Neuronal stem cell (in vitro differentiated cells): Measurements from ENCODE around the gene NPB.

ENCODE experiments used
- DNase-seq: peaks from one replicate; pipeline ENCODE4 v3.0.0-alpha.2; 2013; ENCODE audit warnings: low spot score
- H2AFZ ChIP-seq: one replicate; pipeline ENCODE4 v1.6.1; 2013; ENCODE audit warnings: mild to moderate bottlenecking, low read length, inconsistent platforms
- H2AK5ac ChIP-seq: 2 replicates; pipeline ENCODE4 v1.6.1; 2013; ENCODE audit warnings: low read depth, mild to moderate bottlenecking, inconsistent platforms, low read length, moderate library complexity, mixed read lengths
- H2BK120ac ChIP-seq: 2 replicates; pipeline ENCODE4 v1.6.1; 2013; ENCODE audit warnings: low read depth, mild to moderate bottlenecking, inconsistent platforms, low read length, moderate library complexity, mixed read lengths
- H2BK12ac ChIP-seq: one replicate; pipeline ENCODE4 v1.6.1; 2013; ENCODE audit warnings: low read length, inconsistent platforms
- H2BK15ac ChIP-seq: 2 replicates; pipeline ENCODE4 v1.6.1; 2013; ENCODE audit warnings: mild to moderate bottlenecking, low read length, inconsistent platforms, mixed read lengths
- H2BK5ac ChIP-seq: one replicate; pipeline ENCODE4 v1.6.1; 2013; ENCODE audit warnings: inconsistent platforms, mild to moderate bottlenecking, low read length, moderate library complexity
- H3K14ac ChIP-seq: one replicate; pipeline ENCODE4 v1.6.1; 2013; ENCODE audit warnings: low read length, inconsistent platforms
- H3K18ac ChIP-seq: 2 replicates; pipeline ENCODE4 v1.6.1; 2013; ENCODE audit warnings: low read length, inconsistent platforms
- H3K23ac ChIP-seq: 2 replicates; pipeline ENCODE4 v1.6.1; 2013; ENCODE audit warnings: low read depth, mild to moderate bottlenecking, mixed read lengths, low read length, inconsistent platforms; ENCODE audit not compliant: poor library complexity
- H3K27ac ChIP-seq: replicated peaks from 3 replicates; pipeline ENCODE4 v1.5.1; 2013; ENCODE audit warnings: low read length, inconsistent platforms
- H3K27me3 ChIP-seq, 3 experiments: 2 replicates each; pipeline ENCODE4 v1.6.1; 2013; ENCODE audit warnings: low read length in 3 of 3, mild to moderate bottlenecking in 2 of 3, inconsistent platforms in 1 of 3, low read depth in 1 of 3, mixed read lengths in 1 of 3, moderate library complexity in 1 of 3; ENCODE audit not compliant: control insufficient read depth in 3 of 3, insufficient read depth in 3 of 3
- H3K36me3 ChIP-seq, 2 donors: replicated peaks in 1 of 2; 2 replicates each; pipeline ENCODE4 v1.6.1; 2013; ENCODE audit warnings: low read length in 2 of 2; ENCODE audit not compliant: control insufficient read depth in 2 of 2, insufficient read depth in 2 of 2
- H3K4ac ChIP-seq: 2 replicates; pipeline ENCODE4 v1.6.1; 2013; ENCODE audit warnings: inconsistent platforms, mild to moderate bottlenecking, low read length, moderate library complexity
- H3K4me1 ChIP-seq, 2 donors: 1 replicate in 1 of 2; 2 replicates in 1 of 2; pipeline ENCODE4 v1.6.1; 2013; ENCODE audit warnings: low read length in 2 of 2, low read depth in 1 of 2; ENCODE audit not compliant: control insufficient read depth in 2 of 2, insufficient read depth in 1 of 2
- H3K4me2 ChIP-seq: one replicate; pipeline ENCODE4 v1.6.1; 2013; ENCODE audit warnings: mild to moderate bottlenecking, low read length, inconsistent platforms; ENCODE audit not compliant: insufficient read depth, poor library complexity, severe bottlenecking
- H3K4me3 ChIP-seq, 2 donors: 2 replicates each; pipeline ENCODE4 v1.5.1; 2013; ENCODE audit warnings: low read length in 2 of 2, mild to moderate bottlenecking in 2 of 2, inconsistent platforms in 1 of 2, moderate library complexity in 1 of 2
- H3K79me1 ChIP-seq: one replicate; pipeline ENCODE4 v1.6.1; 2013; ENCODE audit warnings: low read depth, mild to moderate bottlenecking, inconsistent platforms, low read length, moderate library complexity
- H3K9ac ChIP-seq: one replicate; pipeline ENCODE4 v1.6.1; 2013; ENCODE audit warnings: mild to moderate bottlenecking, low read depth, low read length, inconsistent platforms; ENCODE audit not compliant: poor library complexity
- H3K9me3 ChIP-seq, 2 donors: replicated peaks in 1 of 2; 2 replicates each; pipeline versions ENCODE3 to v1.6.1; 2013; ENCODE audit warnings: low read length in 2 of 2, mild to moderate bottlenecking in 2 of 2, inconsistent platforms in 1 of 2, low read depth in 1 of 2, mixed read lengths in 1 of 2, moderate library complexity in 1 of 2; ENCODE audit not compliant: control insufficient read depth in 2 of 2, insufficient read depth in 1 of 2
- H4K8ac ChIP-seq: one replicate; pipeline ENCODE4 v1.6.1; 2013; ENCODE audit warnings: low read depth, mild to moderate bottlenecking, inconsistent platforms, low read length, moderate library complexity
- H4K91ac ChIP-seq: one replicate; pipeline ENCODE4 v1.6.1; 2013; ENCODE audit warnings: low read length, low read depth, mild to moderate bottlenecking, inconsistent platforms; ENCODE audit not compliant: poor library complexity
- WGBS, 2 donors: extraction: QIAGEN DNeasy Blood & Tissue Kit; methylation state at CpG; one replicate each; pipeline ENCODE4 v1.1.7; 2013; ENCODE audit warnings: missing lambda C conversion rate in 2 of 2, mixed read lengths in 1 of 2; ENCODE audit not compliant: insufficient read length in 2 of 2, insufficient replicate concordance in 1 of 2; ENCODE audit errors: extremely low coverage in 2 of 2; 5-methylcytosine and 5-hydroxymethylcytosine counted together

NPB gene

DNA sequence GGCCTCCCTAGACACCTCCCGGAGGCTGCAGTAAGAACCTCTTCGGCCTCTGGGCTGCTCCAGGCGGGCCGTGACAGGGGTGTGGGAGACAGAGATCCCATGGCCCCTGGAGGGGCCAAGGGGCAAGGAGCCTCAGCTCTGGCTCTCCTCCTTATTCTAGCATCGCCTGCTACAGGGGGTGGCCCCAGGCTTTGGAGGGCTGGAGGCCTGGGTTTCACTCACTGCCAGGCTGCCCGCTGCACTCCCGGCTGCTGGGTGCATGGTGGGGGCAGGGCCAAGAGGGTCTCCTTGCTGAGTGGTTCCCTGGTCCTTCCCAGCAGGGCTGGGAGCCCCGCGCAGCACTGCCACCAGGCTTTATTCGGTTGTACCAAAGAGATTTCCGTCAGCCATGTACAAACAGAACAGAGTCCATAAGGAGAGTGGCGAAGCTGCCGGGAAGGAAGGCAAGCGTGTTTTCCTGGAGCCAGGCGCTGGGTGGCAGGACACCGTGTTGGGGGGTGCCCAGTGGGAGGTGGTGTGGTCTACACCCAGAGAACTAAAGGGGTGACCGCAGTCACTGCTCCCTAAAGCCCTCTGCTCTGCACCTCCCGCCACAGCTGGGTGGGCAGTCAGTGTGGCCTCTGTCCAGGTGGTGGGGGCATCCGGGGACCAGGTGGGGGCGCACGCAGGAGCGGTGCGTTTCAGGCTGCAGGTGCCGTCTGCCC is 2.0 kb downstream of the NPB start:
- H3K9me3 ChIP-seq = no peaks in the 10 kb centered on the region
- no peak overlapping the region for H4K91ac ChIP-seq
- no peak overlapping the region for H2BK12ac ChIP-seq
- H2AFZ ChIP-seq = no peak overlapping the region
- H2AK5ac ChIP-seq = no peak overlapping the region
- no peak overlapping the region for H3K14ac ChIP-seq
- peaks cover 0 to 25% (median 4%) of the 10 kb centered on the region in 3 experiments for H3K27me3 ChIP-seq
- no CpG with 5 or more reads among the region's 24 CpGs for WGBS, 2 donors
- H2BK5ac ChIP-seq = no peak overlapping the region
- no peak overlapping the region for H3K18ac ChIP-seq
- peak overlapping the region; percentile 11 for H3K23ac ChIP-seq
- no peak overlapping the region for H3K4me3 ChIP-seq
- H3K79me1 ChIP-seq = peaks cover 10% of the 10 kb centered on the region
- H3K9ac ChIP-seq = no peak overlapping the region
- H2BK120ac ChIP-seq = no peak overlapping the region
- H3K4me2 ChIP-seq = no peak overlapping the region
- H3K36me3 ChIP-seq = peaks cover 31 to 78% of the 10 kb centered on the region in 2 donors
- no peak for DNase-seq
- H3K4ac ChIP-seq = no peak overlapping the region
- H3K4me1 ChIP-seq = peaks cover 0 to 5% of the 10 kb centered on the region in 2 donors
- no peak overlapping the region for H3K27ac ChIP-seq
- H2BK15ac ChIP-seq = no peak overlapping the region
- H4K8ac ChIP-seq = no peak overlapping the region

DNA sequence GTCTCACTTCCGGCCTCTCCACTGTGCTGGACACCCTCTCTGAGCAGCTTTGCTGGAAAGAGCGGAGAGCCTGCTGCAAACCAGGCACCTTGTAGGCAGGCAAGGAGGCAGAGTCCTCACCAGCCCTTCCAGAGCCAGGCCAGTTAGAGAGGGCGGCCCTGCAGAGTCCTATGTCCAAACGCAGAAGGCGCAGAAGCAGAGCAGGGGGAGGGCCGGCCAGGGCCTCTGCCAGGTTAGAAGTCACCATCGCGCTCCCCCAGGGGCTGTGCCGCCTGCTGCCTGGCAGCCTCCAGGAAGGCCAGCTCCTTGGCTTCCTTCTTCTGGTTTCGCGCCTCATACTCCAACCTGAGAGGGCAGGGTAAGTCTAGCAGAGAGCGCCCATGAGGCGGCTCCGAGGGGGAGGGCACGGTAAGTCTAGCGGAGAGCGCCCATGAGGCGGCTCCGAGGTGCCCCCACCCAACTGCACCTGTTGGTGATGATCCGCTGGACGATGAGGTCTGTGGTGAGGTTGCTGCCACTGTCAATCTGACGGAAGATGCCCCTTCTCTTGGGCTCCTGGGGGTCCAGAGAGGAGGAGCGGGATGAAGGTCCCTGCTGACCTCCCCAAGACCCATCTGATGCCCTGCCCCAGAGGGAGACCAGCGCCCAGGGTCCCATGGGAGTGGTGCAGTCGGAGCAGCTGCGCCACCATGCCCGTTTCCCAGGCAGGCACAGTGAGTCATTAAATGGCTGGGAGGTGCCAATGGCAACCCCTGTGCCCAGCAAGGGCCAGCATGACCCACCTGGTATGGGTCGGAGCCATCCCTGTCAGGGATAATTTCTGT is 2.8 kb downstream of the NPB start:
- no peak overlapping the region for H3K4ac ChIP-seq
- H3K18ac ChIP-seq = no peak overlapping the region
- H4K91ac ChIP-seq = no peak overlapping the region
- no peak overlapping the region for H3K4me2 ChIP-seq
- H3K27me3 ChIP-seq = peaks cover 0 to 25% (median 4%) of the 10 kb centered on the region in 3 experiments
- no peak overlapping the region for H3K23ac ChIP-seq
- H3K14ac ChIP-seq = peak overlapping the region; percentile 71
- no peak overlapping the region for H2BK120ac ChIP-seq
- H3K9me3 ChIP-seq = no peaks in the 10 kb centered on the region
- H3K9ac ChIP-seq = no peak overlapping the region
- H2BK12ac ChIP-seq = no peak overlapping the region
- no peak overlapping the region for H2AK5ac ChIP-seq
- H3K4me3 ChIP-seq = no peak overlapping the region
- peaks cover 27 to 75% of the 10 kb centered on the region in 2 donors for H3K36me3 ChIP-seq
- H4K8ac ChIP-seq = no peak overlapping the region
- no peak overlapping the region for H2AFZ ChIP-seq
- DNase-seq = no peak
- no CpG with 5 or more reads among the region's 28 CpGs for WGBS, 2 donors
- peaks cover 4 to 5% of the 10 kb centered on the region in 2 donors for H3K4me1 ChIP-seq
- no peak overlapping the region for H2BK5ac ChIP-seq
- H3K27ac ChIP-seq = no peak overlapping the region
- peaks cover 10% of the 10 kb centered on the region for H3K79me1 ChIP-seq
- H2BK15ac ChIP-seq = no peak overlapping the region

DNA sequence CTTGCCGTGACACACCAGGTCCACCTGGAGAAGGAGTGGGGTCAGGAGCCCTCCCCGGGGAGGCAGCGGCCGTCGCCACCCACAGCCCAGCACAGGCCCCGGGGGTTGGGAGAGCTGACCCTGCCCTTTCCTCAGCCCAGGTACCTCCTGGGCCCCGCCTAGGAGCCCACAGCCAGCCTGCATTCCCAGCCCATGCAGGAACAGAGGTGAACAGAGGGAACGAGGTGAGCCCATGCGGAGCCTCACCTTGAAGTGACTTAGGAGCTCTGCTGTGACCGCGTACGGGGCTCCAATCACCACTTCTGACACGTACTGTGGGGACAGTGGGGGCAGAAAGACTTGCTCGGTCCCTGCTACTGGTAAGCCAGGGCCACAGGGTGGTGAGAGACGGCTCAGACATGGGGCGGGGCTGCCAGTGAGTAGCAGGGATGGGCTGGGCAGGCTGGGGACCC is 3.4 kb downstream of the NPB start:
- no peak overlapping the region for H4K8ac ChIP-seq

DNA sequence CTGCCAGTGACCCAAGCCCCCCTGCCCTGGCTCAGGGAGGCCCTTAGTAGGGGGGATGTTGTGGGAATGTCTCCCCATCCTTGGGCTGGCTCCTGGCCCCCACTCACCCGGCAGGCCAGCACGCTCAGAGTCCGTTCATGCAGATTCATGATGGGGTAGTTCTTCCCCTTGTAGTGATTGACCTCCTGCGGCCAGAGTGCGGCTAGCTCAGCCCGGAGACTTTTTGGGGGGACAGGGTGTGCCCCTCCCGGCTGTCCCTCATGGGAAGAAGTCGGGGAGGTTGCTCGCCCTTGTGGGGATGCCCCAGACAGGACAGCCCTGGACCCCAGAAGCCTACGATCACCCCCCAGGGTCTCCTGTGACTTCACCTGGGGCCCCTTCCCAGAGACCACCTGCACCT is 4.0 kb downstream of the NPB start:
- no peak overlapping the region for H3K9ac ChIP-seq
- H3K36me3 ChIP-seq = peaks cover 17 to 63% of the 10 kb centered on the region in 2 donors
- no CpG with 5 or more reads among the region's 10 CpGs for WGBS, 2 donors

More for the DNA sequence above, 3.4 kb downstream of the NPB start:
- peaks cover 9% of the 10 kb centered on the region in 2 donors for H3K4me1 ChIP-seq
- peaks cover 0 to 25% (median 4%) of the 10 kb centered on the region in 3 experiments for H3K27me3 ChIP-seq
- no peak for DNase-seq
- H3K14ac ChIP-seq = no peak overlapping the region
- peaks cover 21 to 69% of the 10 kb centered on the region in 2 donors for H3K36me3 ChIP-seq
- H3K4me2 ChIP-seq = no peak overlapping the region
- no peak overlapping the region for H2BK15ac ChIP-seq
- H3K27ac ChIP-seq = no peak overlapping the region
- WGBS, 2 donors = no CpG with 5 or more reads among the region's 16 CpGs
- no peaks in the 10 kb centered on the region for H3K9me3 ChIP-seq
- H2AK5ac ChIP-seq = no peak overlapping the region
- no peak overlapping the region for H4K91ac ChIP-seq
- peaks cover 10% of the 10 kb centered on the region for H3K79me1 ChIP-seq
- H2AFZ ChIP-seq = no peak overlapping the region
- H3K4ac ChIP-seq = no peak overlapping the region
- no peak overlapping the region for H3K18ac ChIP-seq
- no peak overlapping the region for H3K9ac ChIP-seq
- no peak overlapping the region for H3K4me3 ChIP-seq
- no peak overlapping the region for H2BK12ac ChIP-seq
- H2BK120ac ChIP-seq = no peak overlapping the region
- peak overlapping the region; percentile 5 for H2BK5ac ChIP-seq
- no peak overlapping the region for H3K23ac ChIP-seq

More for the DNA sequence above, 4.0 kb downstream of the NPB start:
- no peak overlapping the region for H2BK120ac ChIP-seq
- H3K27me3 ChIP-seq = peaks cover 0 to 21% (median 4%) of the 10 kb centered on the region in 3 experiments
- no peak overlapping the region for H2AK5ac ChIP-seq
- H3K4me2 ChIP-seq = no peak overlapping the region
- peaks cover 8% of the 10 kb centered on the region for H3K79me1 ChIP-seq
- H3K27ac ChIP-seq = no peak overlapping the region
- no peak overlapping the region for H3K4ac ChIP-seq
- H2BK5ac ChIP-seq = no peak overlapping the region
- H3K9me3 ChIP-seq = no peaks in the 10 kb centered on the region
- no peak overlapping the region for H4K8ac ChIP-seq
- no peak overlapping the region for H3K23ac ChIP-seq
- no peak overlapping the region for H2AFZ ChIP-seq
- no peak overlapping the region for H2BK12ac ChIP-seq
- H3K4me3 ChIP-seq = no peak overlapping the region
- H3K18ac ChIP-seq = no peak overlapping the region
- no peak overlapping the region for H2BK15ac ChIP-seq
- H4K91ac ChIP-seq = no peak overlapping the region
- H3K14ac ChIP-seq = no peak overlapping the region
- H3K4me1 ChIP-seq = peaks cover 9 to 10% of the 10 kb centered on the region in 2 donors
- DNase-seq = no peak
